WI38 (cell line): ENCODE measurements around the gene APCDD1L.
"Not testable (repeated sequence)": the region's sequence is repeated elsewhere in the genome, so short reads cannot be mapped to it uniquely, and the experiment has no call there.

Experiments
- H3K4me3 ChIP-seq: 2 replicates; pipeline ENCODE4 v1.5.1; 2011; ENCODE audit warnings: low read depth, mild to moderate bottlenecking, control low read depth, low read length
- CTCF ChIP-seq: IDR thresholded peaks from 2 replicates; pipeline ENCODE4 v1.5.1; 2012; ENCODE audit warnings: low read depth, mild to moderate bottlenecking, control low read depth, low read length

Gene APCDD1L

GRCh38 chr20:58512808-58513552, 2.2 kb downstream of the APCDD1L start:
- no peak for TF ChIP-seq CTCF
- H3K4me3 ChIP-seq: no peak overlapping the region; the same call in 1 of the 2 replicates

GRCh38 chr20:58511861-58512260, 3.3 kb downstream of the APCDD1L start:
- no peak overlapping the region for H3K4me3 ChIP-seq
- TF ChIP-seq CTCF: no peak

- no peak overlapping the region for H3K4me3 ChIP-seq
- no peak for TF ChIP-seq CTCF
These were observed 3.8 kb downstream of the APCDD1L start for GRCh38 chr20:58511364-58511763.

- TF ChIP-seq CTCF: no peak
- no peak overlapping the region for H3K4me3 ChIP-seq
These were observed 4.3 kb downstream of the APCDD1L start for GRCh38 chr20:58510921-58511320.

GRCh38 chr20:58508762-58509395, 6.3 kb downstream of the APCDD1L start:
- TF ChIP-seq CTCF: no peak
- no peak overlapping the region for H3K4me3 ChIP-seq

- not testable (repeated sequence) for H3K4me3 ChIP-seq
These were observed 8.2 kb downstream of the APCDD1L start for GRCh38 chr20:58506999-58507398.

GRCh38 chr20:58504566-58504965, 10.6 kb downstream of the APCDD1L start:
- no peak for TF ChIP-seq CTCF
- no peak overlapping the region for H3K4me3 ChIP-seq
